GM10248 (cell line): ENCODE measurements around the gene C10orf90.

Source experiments
- CTCF ChIA-PET: fragments of 300-600 bp; sonication (Branson Sonifier 250); formaldehyde crosslinking; extraction: SDS; loops from one replicate; lab custom pipeline; 2021; ENCODE audit warnings: antibody characterized with exemption; lab: Yijun Ruan, JAX
- POLR2A ChIA-PET: fragments of 350-650 bp; sonication (Branson Sonifier 250); formaldehyde crosslinking; extraction: SDS; loops from one replicate; lab custom pipeline; 2020; ENCODE audit warnings: antibody characterized with exemption; lab: Yijun Ruan, JAX
- DNase-seq: peaks from one replicate; pipeline ENCODE4 v3.0.0; 2012; ENCODE audit errors: extremely low spot score
- TF ChIP-seq, protein P1 (sequence below): IDR thresholded peaks from 2 replicates; pipeline ENCODE4 v1.5.1; 2012; ENCODE audit warnings: mild to moderate bottlenecking, low read depth; ENCODE audit errors: extremely low read depth, missing control alignments, control extremely low read depth

C10orf90 gene

DNA sequence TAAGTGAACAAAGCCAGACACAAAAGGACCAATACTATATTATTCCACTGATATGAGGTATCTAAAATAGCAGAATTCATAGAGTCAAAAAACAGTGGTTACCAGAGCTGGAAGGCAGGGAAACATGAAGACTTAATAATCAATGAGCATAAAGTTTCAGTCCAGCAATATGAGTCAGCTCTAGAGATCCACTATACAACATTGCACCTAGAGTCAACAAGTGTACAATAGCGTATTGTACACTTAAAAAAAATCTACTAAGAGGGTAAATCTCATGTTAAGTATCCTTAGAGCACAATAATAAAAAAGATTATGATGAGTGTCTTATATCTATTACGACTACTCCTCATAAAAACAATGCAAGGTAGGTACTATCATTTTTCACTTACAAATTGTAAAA lies 36.1 kb downstream of the C10orf90 start:
- TF ChIP-seq, protein P1, sequence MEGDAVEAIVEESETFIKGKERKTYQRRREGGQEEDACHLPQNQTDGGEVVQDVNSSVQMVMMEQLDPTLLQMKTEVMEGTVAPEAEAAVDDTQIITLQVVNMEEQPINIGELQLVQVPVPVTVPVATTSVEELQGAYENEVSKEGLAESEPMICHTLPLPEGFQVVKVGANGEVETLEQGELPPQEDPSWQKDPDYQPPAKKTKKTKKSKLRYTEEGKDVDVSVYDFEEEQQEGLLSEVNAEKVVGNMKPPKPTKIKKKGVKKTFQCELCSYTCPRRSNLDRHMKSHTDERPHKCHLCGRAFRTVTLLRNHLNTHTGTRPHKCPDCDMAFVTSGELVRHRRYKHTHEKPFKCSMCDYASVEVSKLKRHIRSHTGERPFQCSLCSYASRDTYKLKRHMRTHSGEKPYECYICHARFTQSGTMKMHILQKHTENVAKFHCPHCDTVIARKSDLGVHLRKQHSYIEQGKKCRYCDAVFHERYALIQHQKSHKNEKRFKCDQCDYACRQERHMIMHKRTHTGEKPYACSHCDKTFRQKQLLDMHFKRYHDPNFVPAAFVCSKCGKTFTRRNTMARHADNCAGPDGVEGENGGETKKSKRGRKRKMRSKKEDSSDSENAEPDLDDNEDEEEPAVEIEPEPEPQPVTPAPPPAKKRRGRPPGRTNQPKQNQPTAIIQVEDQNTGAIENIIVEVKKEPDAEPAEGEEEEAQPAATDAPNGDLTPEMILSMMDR = no peak
- DNase-seq = no peak
- ChIA-PET CTCF (interaction anchor here (1.2 kb wide), 1 partner anchor 13 kb away, joined by 3 read pairs; no protein-coding TSS in a partner anchor), POLR2A (no interaction called here)

DNA sequence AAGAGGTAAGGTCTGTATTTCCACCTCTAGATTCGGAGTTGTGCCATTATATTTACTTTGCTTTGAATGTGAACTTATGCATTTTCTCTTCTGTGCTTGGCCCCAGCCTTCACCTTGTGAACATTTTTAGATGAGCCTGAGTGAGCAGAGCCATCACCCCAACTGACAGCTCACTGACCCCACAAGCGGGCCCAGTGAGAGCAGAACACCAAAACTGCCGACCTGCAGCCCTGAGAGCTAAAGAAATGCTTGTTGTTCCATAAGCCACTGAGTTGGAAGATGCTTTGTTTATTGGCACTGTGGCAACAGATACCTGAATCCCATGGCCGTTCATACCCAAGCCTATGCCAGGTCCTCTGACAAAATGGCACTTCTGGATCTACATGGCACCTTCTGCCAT lies 37.8 kb downstream of the C10orf90 start:
- CTCF ChIA-PET = no interaction called here
- no peak for DNase-seq
- POLR2A ChIA-PET = no interaction called here
- TF ChIP-seq, protein P1 = no peak

DNA sequence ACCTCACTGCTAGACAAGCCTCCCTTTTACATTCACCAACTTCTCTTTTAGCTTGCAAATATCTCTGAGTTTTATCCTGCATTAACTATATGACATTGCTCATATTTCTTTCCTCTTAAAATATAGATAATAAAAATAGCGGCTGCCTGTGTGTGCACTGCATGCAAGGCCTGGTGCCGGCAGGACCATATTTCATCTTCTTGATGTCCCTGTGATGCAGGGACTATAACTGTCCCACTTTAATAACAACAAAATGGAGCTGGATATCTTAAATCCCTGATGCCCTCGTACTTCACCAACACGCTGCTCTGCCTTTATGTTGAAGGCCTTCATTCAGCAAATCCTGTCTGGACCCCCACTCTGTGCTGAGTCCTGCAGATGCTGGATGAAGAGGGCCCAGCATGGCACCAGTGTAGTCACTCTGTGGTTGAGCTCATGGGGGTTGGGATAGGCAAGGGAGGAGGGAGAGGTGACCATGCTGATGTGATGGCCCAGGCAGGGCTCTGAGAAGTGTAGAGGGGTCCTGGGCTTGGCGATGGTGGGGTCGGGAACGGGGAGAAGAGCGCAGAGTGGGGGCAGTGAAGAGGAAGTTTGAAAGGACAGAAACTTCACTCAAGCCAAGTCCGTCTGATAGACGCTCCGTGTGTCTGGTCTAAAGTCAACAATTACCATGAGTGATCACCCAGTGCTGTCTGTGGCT lies 40.4 kb downstream of the C10orf90 start:
- ChIA-PET CTCF (interaction anchor here (1.4 kb wide), 1 partner anchor 16 kb away, joined by 4 read pairs; no protein-coding TSS in a partner anchor), POLR2A (no interaction called here)
- no peak for DNase-seq
- TF ChIP-seq, protein P1 = no peak

DNA sequence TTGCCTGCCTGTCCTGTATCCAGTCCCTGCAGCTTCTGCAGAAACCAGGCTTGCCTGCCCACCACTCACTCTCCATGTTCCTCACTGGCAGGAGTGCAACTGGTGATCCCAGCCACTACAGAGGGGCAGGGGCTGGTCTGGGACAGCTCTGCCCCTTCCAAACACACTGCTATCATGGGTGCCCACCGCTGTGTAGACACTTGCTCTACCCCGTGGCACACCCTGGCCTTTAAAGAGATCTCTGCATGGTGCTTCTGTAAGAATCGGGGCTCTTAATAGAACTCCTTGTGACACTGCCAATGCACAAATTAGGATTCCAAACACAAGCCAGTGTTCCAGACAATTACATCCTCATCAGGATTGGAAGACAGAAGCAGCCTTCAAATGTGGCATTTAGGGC lies 41.7 kb downstream of the C10orf90 start:
- CTCF ChIA-PET = interaction anchor here (1.4 kb wide), 1 partner anchor 17 kb away, joined by 4 read pairs; no protein-coding TSS in a partner anchor
- DNase-seq = no peak
- TF ChIP-seq, protein P1 = no peak
- POLR2A ChIA-PET = no interaction called here

DNA sequence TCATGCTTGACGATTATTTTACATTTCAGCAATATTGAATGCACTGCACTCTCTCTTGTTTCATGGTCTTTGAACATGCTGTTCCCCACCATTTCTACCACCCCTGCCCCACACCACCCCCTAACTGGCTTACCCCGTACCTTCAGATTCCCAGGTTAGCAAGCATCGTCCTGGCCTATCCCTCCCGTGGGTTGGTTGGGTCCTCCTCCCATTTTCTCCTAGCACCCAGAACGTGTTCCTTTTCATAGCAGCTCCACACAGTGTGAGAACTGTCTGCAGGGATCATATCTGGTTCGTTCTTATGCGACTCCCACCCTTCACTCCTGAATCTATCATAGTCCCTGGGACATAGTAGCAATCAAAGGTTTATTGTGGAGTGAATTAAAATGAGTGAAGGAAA lies 48.6 kb downstream of the C10orf90 start:
- no peak for DNase-seq
- TF ChIP-seq, protein P1 = no peak
- ChIA-PET CTCF (no interaction called here), POLR2A (no interaction called here)

DNA sequence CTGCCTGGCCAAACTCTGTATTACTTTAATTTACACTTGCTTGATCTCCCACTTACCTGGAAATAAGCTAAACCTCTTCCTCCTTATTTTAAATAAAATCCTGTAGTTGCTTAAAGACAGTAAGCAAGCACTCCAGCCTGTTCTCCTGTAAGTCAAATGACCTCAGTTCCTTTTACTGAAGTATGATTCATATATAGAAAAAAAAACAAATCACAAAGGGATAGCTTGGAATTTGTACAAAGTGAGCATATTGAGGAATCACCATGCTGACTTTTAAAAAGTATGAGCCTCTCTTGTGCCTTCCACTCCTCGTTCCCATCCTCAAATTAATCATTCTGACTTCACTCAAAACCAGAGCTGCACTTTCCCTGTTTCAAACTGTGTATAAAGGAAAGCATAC lies 52.0 kb downstream of the C10orf90 start:
- TF ChIP-seq, protein P1 = no peak
- ChIA-PET POLR2A (no interaction called here), CTCF (no interaction called here)
- DNase-seq = no peak
